ENCODE data around the gene SNTG2.

Gene SNTG2

DNA sequence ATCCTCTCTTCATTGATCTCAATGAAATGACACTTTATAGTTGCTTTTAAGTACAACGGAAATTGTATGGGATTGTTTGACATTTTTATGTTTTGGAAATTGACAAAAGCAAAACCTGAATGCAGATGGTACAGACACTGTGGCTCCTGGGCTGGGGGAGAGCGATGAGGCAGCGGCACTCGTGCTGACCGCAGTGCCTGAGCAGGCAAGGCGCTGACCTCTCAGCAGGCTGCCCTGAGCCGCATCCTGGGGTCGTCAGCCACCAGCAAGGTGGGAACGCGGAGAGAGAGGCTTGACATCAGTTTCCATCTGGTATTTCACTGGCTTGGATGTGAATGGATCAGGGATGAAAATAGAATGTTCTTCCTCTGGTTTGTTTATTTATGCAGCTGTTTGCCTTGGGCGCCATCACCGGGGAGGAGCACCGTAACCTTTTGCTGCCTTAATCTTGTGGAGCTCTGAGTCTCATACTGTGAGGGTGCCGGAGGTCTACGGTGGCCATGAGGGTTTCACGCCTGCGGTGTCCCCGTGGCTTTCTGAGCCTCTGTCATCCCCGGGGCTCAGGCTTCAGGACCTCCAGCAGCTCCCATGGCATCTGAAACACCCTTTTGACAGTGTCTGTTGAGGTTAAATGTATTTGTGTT is 367.8 kb downstream of the SNTG2 start:
- no peak for DNase-seq (ENCODE audit: low read depth)

GRCh38 chr2:1319393-1319792 is 368.7 kb downstream of the SNTG2 start:
- no peak for DNase-seq (ENCODE audit: low read depth)

- DNase-seq (ENCODE audit: low read depth) = no peak
Measured at GRCh38 chr2:1321321-1321720, 370.7 kb downstream of the SNTG2 start.

GRCh38 chr2:1324884-1325283 is 374.2 kb downstream of the SNTG2 start:
- DNase-seq (ENCODE audit: low read depth) = no peak

DNA sequence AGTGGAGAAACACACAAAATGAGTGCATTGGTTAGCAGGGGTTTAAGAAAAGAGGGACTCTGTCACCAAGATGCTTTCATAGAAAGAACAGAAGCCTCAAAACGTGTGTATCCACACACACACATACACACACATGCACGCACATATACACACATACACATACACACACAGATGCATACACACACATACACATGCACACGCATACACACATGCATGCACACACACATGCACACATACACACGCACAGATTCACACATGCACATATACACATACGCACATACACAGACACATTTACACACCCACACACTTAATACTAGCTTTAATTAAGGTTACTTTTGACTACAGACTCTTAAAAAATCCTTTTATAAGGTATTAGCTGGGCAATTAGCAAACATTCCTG is 378.0 kb downstream of the SNTG2 start:
- no peak for DNase-seq (ENCODE audit: low read depth)

GRCh38 chr2:1339388-1340140 is 388.9 kb downstream of the SNTG2 start:
- no peak for DNase-seq (ENCODE audit: low read depth)

DNA sequence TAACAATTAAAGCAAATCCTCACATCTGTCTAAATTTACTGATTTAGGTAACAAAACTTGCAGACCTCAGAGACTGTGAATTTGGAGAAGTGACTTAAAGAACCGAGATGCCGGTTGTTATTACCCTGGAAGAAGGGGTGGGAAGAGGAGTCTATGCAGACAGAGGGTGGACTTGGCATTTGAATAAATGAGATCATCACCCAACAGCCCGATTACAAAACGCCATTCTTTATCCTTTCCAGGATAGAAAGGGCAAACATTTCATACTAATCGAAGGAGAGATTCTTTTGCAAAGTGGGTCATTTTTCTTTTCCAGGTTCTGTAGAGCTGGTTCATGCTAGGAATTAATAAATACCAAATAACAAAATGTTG is 389.5 kb downstream of the SNTG2 start:
- no peak for DNase-seq (ENCODE audit: low read depth)

GRCh38 chr2:1341404-1342120 is 390.9 kb downstream of the SNTG2 start:
- DNase-seq (ENCODE audit: low read depth) = no peak

DNA sequence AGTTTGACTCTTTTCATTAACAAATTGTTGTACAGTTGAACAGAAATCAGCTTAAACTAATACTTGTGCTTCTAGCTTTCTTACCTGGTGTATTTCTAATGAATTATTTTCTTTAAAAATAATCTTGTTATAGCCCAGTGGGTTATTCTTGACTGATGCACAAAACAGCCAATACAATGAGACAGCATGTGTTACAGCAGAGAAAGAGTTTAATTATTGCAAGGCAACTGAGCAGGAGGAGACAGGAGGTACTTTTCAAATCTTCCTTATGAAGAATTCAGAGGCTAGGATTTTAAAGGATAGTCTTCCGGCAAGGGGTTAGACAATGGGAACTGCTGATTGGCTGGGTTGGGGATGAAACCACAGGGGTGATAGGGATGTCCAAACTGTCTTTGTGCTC is 398.1 kb downstream of the SNTG2 start:
- no peak for DNase-seq (ENCODE audit: low read depth)

DNA sequence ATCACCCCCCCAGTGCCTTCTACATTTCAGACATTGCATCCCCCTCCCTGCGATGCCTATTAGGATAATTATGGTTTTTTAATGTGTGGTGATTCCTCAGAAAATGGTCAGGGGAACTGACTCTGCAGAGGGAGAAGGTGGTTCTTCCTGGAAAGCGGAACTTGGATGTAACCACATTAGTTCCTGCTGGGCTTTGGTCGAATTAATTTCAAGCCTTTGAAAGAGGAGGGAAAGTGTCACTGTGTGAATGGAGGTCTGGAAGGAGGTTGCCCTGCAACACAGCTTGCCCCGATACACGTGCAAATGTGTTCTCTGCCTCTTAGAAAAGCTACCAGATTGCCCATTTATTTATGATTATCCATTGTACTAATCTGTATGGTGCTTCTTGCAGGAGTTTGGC is 399.5 kb downstream of the SNTG2 start:
- DNase-seq (ENCODE audit: low read depth) = no peak

DNA sequence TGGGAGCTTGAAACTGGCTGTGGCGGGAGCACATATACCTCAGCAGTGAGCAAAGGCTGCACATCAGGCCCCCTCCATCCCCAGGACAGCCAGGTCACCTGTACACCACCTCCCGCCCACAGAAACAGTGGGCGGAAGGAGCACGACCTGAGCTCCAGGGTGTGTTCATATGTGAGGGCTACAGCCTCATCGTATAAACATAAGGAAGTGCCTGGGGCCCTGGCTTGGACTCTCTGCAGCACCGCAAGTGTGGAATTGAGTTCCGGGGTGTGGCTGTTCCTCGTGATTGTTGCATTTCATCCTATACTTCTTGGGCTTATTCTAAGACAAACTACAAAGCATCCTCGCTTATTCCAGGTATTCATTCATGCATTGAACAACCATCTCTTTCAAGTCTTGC is 402.5 kb downstream of the SNTG2 start:
- DNase-seq (ENCODE audit: low read depth) = no peak

GRCh38 chr2:1353543-1353942 is 402.9 kb downstream of the SNTG2 start:
- DNase-seq (ENCODE audit: low read depth) = no peak

DNA sequence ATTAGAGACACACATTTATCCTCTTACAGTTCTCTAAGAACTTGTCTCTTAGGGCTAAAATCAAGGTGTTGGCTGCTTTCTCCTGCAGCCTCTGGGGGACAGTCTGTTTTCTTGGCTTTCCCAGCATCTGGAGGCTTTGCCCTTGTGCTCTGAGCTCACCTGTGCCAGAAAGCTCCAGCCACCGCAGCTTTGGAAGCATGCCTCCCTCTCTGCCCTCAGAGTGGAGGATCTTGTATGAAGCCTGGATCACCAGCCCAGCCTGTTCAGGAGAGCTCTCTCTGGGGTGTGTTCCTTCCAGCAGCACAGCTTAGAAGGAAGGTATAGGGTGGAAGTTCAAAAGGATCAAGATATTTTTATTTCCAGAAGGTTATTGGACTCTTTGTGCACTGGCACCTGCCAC is 409.5 kb downstream of the SNTG2 start:
- no peak for DNase-seq (ENCODE audit: low read depth)

DNA sequence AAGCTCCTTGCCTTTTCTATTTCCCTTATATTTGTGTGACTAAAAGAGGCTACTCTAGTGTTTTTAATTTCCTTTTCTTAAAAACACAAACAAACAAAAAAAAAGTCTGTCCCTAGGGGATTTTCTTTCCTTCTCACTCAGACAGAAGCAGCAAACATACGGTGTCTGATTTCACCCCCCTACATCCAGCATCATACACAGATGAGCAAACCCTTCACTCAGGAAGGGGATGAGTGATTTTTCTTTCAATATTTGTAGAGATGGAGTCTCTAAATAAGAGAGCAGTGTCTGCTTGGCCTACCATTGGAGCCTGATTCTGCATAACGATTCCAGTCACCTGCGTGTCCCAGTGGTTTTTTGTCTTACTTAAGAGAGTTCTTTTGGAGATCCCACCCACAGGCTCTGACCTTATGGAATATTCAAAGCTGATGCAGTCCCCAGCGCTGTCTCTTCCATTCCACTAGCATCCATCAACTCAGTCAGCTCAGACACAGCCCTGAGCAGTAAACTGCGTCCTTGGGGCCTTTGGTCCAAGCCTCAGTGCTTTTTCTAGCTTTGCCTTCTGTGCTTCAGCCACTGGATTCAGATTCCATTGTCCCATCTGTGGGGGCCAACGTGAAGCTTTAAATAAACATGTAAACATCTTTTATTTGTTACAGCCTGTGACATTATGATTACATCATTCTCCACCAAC is 410.1 kb downstream of the SNTG2 start:
- DNase-seq (ENCODE audit: low read depth) = no peak

- no peak for DNase-seq (ENCODE audit: low read depth)
Measured at GRCh38 chr2:1363367-1363766, 412.7 kb downstream of the SNTG2 start.

- no peak for DNase-seq (ENCODE audit: low read depth)
Measured at GRCh38 chr2:1366546-1367134, 416.0 kb downstream of the SNTG2 start.

- no peak for DNase-seq (ENCODE audit: low read depth)
Measured at GRCh38 chr2:1367601-1368000, 417.0 kb downstream of the SNTG2 start.

DNA sequence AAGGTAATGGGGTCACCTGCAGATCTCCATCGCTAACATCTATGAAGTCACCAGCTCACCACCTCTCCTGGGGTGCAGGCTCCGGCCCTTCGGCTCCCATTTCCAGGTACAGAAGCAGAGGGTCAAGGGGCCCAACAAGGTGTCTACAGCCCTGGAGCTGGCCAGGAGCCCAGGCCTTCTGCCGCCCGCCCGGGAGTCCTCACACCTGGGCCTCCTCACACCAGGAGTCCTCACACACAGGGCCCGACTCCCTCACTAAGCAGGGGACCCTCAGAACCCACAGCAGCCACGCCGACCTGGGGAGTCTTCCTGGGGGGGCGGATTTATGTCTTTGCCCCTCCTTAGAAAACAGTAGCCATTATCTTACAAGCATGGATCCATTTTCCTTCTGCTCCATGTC is 419.3 kb downstream of the SNTG2 start:
- no peak for DNase-seq (ENCODE audit: low read depth)

DNA sequence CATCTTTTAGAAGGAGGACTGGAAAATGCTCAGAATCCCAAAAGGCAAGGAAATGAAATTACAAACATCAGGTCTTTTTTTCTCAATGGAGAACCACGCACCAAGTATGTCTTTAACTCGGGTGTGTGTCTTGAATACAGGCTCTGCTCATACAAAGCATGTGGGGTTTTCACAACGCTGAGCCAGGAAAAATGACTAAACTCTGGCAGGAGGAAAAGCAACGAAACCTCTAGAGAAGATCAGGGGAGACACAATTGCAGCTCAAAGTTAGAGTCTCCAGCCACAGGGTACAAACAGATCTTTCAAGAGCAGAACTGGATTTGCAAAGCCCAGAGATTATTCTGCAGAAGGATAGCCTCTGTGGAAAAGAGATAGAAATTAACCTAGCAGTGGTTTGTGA is 419.8 kb downstream of the SNTG2 start:
- no peak for DNase-seq (ENCODE audit: low read depth)

DNA sequence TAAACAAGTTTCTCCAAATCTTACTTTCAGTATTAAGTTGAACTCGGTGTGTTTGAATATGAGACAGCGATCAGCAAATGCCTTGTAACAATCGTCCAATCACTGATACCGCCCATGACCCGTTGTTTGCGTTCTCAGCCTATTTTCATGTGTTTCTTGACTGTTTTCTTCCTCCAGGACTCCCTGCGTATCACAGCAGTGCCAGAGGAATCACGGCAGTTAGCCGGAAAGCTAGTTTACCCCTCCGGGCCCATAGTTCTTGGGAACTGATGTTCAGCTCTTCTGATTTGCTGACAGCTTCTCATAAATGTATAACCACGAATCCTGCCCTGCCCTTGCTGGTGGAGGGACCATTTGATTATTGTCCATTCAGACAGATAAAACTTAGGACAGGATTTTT is 420.4 kb downstream of the SNTG2 start:
- DNase-seq (ENCODE audit: low read depth) = no peak

DNA sequence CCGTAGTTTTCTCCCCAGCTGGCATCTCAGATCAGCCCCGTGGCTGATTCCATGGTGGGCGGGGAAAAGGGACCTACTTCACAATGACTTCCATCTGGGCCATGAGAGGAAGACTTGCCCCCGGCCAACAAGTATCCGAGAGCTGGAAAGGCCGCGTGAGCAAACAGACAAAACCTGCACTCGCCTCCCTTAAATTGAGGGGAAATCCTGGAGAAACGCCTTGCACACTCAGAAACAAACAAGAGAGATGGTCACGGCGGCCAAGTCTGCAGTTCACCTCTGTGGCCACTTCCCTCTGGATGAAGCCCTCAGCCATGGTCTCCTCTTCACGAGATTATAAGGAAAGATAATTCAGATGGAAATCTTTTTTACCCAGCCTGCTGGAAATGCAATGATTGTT is 423.2 kb downstream of the SNTG2 start:
- DNase-seq (ENCODE audit: low read depth) = no peak

GRCh38 chr2:1374287-1374686 is 423.6 kb downstream of the SNTG2 start:
- no peak for DNase-seq (ENCODE audit: low read depth)

Data from non-pigmented ciliary epithelial cell (primary cell).